Measurements from ENCODE around the gene RPS6KA6.

GRCh38 chrX:84175958-84176357, 12.0 kb downstream of the RPS6KA6 start:
- TF ChIP-seq ZBTB49 (tag by site-specific recombination; IDR thresholded peaks at IDR 0.05; ENCODE audit: low read depth) (no peak), REST (tag by site-specific recombination; IDR thresholded peaks at IDR 0.05) (no peak), ZNF138 (tag by site-specific recombination; IDR thresholded peaks at IDR 0.05; ENCODE audit: borderline replicate concordance) (no peak), TCF7L2 (IDR thresholded peaks at IDR 0.05; ENCODE audit: borderline replicate concordance, low read depth, low read length) (no peak), CTCF (tag by site-specific recombination; IDR thresholded peaks at IDR 0.05) (no peak), ZBTB7A (tag by site-specific recombination; IDR thresholded peaks at IDR 0.05; ENCODE audit: low read depth) (no peak)

All from HEK293 (cell line).